ENCODE data around the gene TOP2A.

- TF ChIP-seq ARNT (IDR thresholded peaks at IDR 0.05) (no peak), BHLHE40 (IDR thresholded peaks at IDR 0.05; ENCODE audit: borderline replicate concordance) (no peak), HDGF (IDR thresholded peaks at IDR 0.05; ENCODE audit: borderline replicate concordance) (no peak), L3MBTL2 (conservative IDR thresholded peaks at IDR 0.05) (no peak), SUZ12 (IDR thresholded peaks at IDR 0.05) (no peak), SP1 (IDR thresholded peaks at IDR 0.05) (no peak), CTBP1 (IDR thresholded peaks at IDR 0.05; ENCODE audit: borderline replicate concordance) (no peak), ZNF384 (IDR thresholded peaks at IDR 0.05) (no peak), PKNOX1 (IDR thresholded peaks at IDR 0.05) (no peak), TARDBP (IDR thresholded peaks at IDR 0.05) (no peak), ELF4 (IDR thresholded peaks at IDR 0.05) (no peak)
Measured at GRCh38 chr17:40443196-40443987, 25.7 kb upstream of the TOP2A start, which contains the start of gene IGFBP4.

Measured in HEK293T (cell line).